GM12891 (cell line): Measurements from ENCODE around the gene TSPAN18.

Source experiments
- POLR2A ChIP-seq: IDR thresholded peaks from 2 replicates; pipeline ENCODE4 v1.6.1; 2011; ENCODE audit warnings: low read depth, low read length, control low read depth
- SPI1 ChIP-seq: IDR thresholded peaks from 2 replicates; pipeline ENCODE4 v1.6.1; 2011; ENCODE audit warnings: low read depth, low read length, control low read depth

DNA sequence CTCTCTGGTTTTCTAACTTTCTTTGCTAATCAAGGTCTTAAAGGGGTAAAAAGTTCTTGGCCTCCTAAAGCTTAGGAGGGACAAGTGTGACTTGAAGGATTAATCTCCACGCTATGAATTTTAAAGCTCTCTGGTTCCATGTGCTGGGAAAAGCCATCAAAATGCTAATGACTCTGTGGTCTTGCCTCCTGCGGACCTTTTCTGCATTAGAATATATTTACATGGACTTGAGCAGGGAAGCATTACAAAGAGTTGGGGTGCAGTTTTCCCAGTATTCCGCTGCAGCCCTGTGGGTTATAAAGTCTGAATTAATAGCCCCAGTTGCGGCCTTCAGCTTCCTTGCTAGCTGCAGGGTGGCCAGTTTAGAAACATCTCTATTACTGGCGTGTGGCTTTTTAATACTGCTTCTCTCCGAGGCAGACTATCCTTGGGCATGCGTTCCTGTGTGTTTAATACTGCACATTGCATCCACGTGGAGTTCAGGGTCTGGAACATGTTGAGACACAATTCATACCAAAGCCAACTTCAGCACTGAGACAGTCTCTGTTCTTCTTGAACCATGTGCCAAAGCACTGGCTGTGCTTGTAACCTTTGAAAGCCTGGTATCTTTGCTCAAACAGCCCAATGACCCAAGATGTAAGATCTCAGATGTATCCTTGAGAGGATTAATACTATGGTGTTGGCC lies 27.3 kb downstream of the TSPAN18 start:
- TF ChIP-seq POLR2A, result no peak
- TF ChIP-seq SPI1, result no peak
